Neuronal stem cell (in vitro differentiated cells): ENCODE data around the gene FAM43B.
A peak's percentile ranks its signal among the peaks of the same experiment; 100 is the strongest.

ENCODE experiments used
- DNase-seq: peaks from one replicate; pipeline ENCODE4 v3.0.0-alpha.2; 2013; ENCODE audit warnings: low spot score
- H2AFZ ChIP-seq: one replicate; pipeline ENCODE4 v1.6.1; 2013; ENCODE audit warnings: mild to moderate bottlenecking, low read length, inconsistent platforms
- H2AK5ac ChIP-seq: 2 replicates; pipeline ENCODE4 v1.6.1; 2013; ENCODE audit warnings: low read depth, mild to moderate bottlenecking, inconsistent platforms, low read length, moderate library complexity, mixed read lengths
- H2BK120ac ChIP-seq: 2 replicates; pipeline ENCODE4 v1.6.1; 2013; ENCODE audit warnings: low read depth, mild to moderate bottlenecking, inconsistent platforms, low read length, moderate library complexity, mixed read lengths
- H2BK12ac ChIP-seq: one replicate; pipeline ENCODE4 v1.6.1; 2013; ENCODE audit warnings: low read length, inconsistent platforms
- H2BK15ac ChIP-seq: 2 replicates; pipeline ENCODE4 v1.6.1; 2013; ENCODE audit warnings: mild to moderate bottlenecking, low read length, inconsistent platforms, mixed read lengths
- H2BK5ac ChIP-seq: one replicate; pipeline ENCODE4 v1.6.1; 2013; ENCODE audit warnings: inconsistent platforms, mild to moderate bottlenecking, low read length, moderate library complexity
- H3K14ac ChIP-seq: one replicate; pipeline ENCODE4 v1.6.1; 2013; ENCODE audit warnings: low read length, inconsistent platforms
- H3K18ac ChIP-seq: 2 replicates; pipeline ENCODE4 v1.6.1; 2013; ENCODE audit warnings: low read length, inconsistent platforms
- H3K23ac ChIP-seq: 2 replicates; pipeline ENCODE4 v1.6.1; 2013; ENCODE audit warnings: low read depth, mild to moderate bottlenecking, mixed read lengths, low read length, inconsistent platforms; ENCODE audit not compliant: poor library complexity
- H3K27ac ChIP-seq: replicated peaks from 3 replicates; pipeline ENCODE4 v1.5.1; 2013; ENCODE audit warnings: low read length, inconsistent platforms
- H3K27me3 ChIP-seq, 3 experiments: 2 replicates each; pipeline ENCODE4 v1.6.1; 2013; ENCODE audit warnings: low read length in 3 of 3, mild to moderate bottlenecking in 2 of 3, inconsistent platforms in 1 of 3, low read depth in 1 of 3, mixed read lengths in 1 of 3, moderate library complexity in 1 of 3; ENCODE audit not compliant: control insufficient read depth in 3 of 3, insufficient read depth in 3 of 3
- H3K36me3 ChIP-seq, 2 donors: replicated peaks in 1 of 2; 2 replicates each; pipeline ENCODE4 v1.6.1; 2013; ENCODE audit warnings: low read length in 2 of 2; ENCODE audit not compliant: control insufficient read depth in 2 of 2, insufficient read depth in 2 of 2
- H3K4ac ChIP-seq: 2 replicates; pipeline ENCODE4 v1.6.1; 2013; ENCODE audit warnings: inconsistent platforms, mild to moderate bottlenecking, low read length, moderate library complexity
- H3K4me1 ChIP-seq, 2 donors: 1 replicate in 1 of 2; 2 replicates in 1 of 2; pipeline ENCODE4 v1.6.1; 2013; ENCODE audit warnings: low read length in 2 of 2, low read depth in 1 of 2; ENCODE audit not compliant: control insufficient read depth in 2 of 2, insufficient read depth in 1 of 2
- H3K4me2 ChIP-seq: one replicate; pipeline ENCODE4 v1.6.1; 2013; ENCODE audit warnings: mild to moderate bottlenecking, low read length, inconsistent platforms; ENCODE audit not compliant: insufficient read depth, poor library complexity, severe bottlenecking
- H3K4me3 ChIP-seq, 2 donors: 2 replicates each; pipeline ENCODE4 v1.5.1; 2013; ENCODE audit warnings: low read length in 2 of 2, mild to moderate bottlenecking in 2 of 2, inconsistent platforms in 1 of 2, moderate library complexity in 1 of 2
- H3K79me1 ChIP-seq: one replicate; pipeline ENCODE4 v1.6.1; 2013; ENCODE audit warnings: low read depth, mild to moderate bottlenecking, inconsistent platforms, low read length, moderate library complexity
- H3K9ac ChIP-seq: one replicate; pipeline ENCODE4 v1.6.1; 2013; ENCODE audit warnings: mild to moderate bottlenecking, low read depth, low read length, inconsistent platforms; ENCODE audit not compliant: poor library complexity
- H3K9me3 ChIP-seq, 2 donors: replicated peaks in 1 of 2; 2 replicates each; pipeline versions ENCODE3 to v1.6.1; 2013; ENCODE audit warnings: low read length in 2 of 2, mild to moderate bottlenecking in 2 of 2, inconsistent platforms in 1 of 2, low read depth in 1 of 2, mixed read lengths in 1 of 2, moderate library complexity in 1 of 2; ENCODE audit not compliant: control insufficient read depth in 2 of 2, insufficient read depth in 1 of 2
- H4K8ac ChIP-seq: one replicate; pipeline ENCODE4 v1.6.1; 2013; ENCODE audit warnings: low read depth, mild to moderate bottlenecking, inconsistent platforms, low read length, moderate library complexity
- H4K91ac ChIP-seq: one replicate; pipeline ENCODE4 v1.6.1; 2013; ENCODE audit warnings: low read length, low read depth, mild to moderate bottlenecking, inconsistent platforms; ENCODE audit not compliant: poor library complexity
- WGBS, 2 donors: extraction: QIAGEN DNeasy Blood & Tissue Kit; methylation state at CpG; one replicate each; pipeline ENCODE4 v1.1.7; 2013; ENCODE audit warnings: missing lambda C conversion rate in 2 of 2, mixed read lengths in 1 of 2; ENCODE audit not compliant: insufficient read length in 2 of 2, insufficient replicate concordance in 1 of 2; ENCODE audit errors: extremely low coverage in 2 of 2; 5-methylcytosine and 5-hydroxymethylcytosine counted together

Gene FAM43B

GRCh38 chr1:20530901-20531300, 21.5 kb upstream of the FAM43B start:
- Histone ChIP-seq H3K9me3 (no peaks in the 10 kb centered on the region), H4K8ac (no peak overlapping the region), H3K27ac (no peak overlapping the region), H3K4me2 (no peak overlapping the region), H2AK5ac (no peak overlapping the region), H2BK120ac (no peak overlapping the region), H3K79me1 (no peaks in the 10 kb centered on the region), H3K4me1 (peaks cover 0 to 1% of the 10 kb centered on the region in 2 donors), H2BK12ac (no peak overlapping the region), H3K23ac (no peak overlapping the region), H2BK5ac (no peak overlapping the region), H3K14ac (no peak overlapping the region), H2BK15ac (no peak overlapping the region), H3K27me3 (peaks cover 0 to 82% (median 2%) of the 10 kb centered on the region in 3 experiments), H3K9ac (no peak overlapping the region), H3K4ac (no peak overlapping the region), H3K18ac (no peak overlapping the region), H4K91ac (no peak overlapping the region), H2AFZ (no peak overlapping the region), H3K4me3 (no peak overlapping the region), H3K36me3 (no peaks in the 10 kb centered on the region)
- no CpG with 5 or more reads among the region's 6 CpGs for WGBS, 2 donors
- DNase-seq: no peak

GRCh38 chr1:20533635-20534034, 18.7 kb upstream of the FAM43B start:
- Histone ChIP-seq H3K4me3 (no peak overlapping the region), H3K27ac (no peak overlapping the region), H2BK5ac (no peak overlapping the region), H3K79me1 (no peaks in the 10 kb centered on the region), H3K14ac (peak overlapping the region; percentile 77), H2AFZ (no peak overlapping the region), H2BK12ac (no peak overlapping the region), H3K4me2 (no peak overlapping the region), H3K18ac (no peak overlapping the region), H3K23ac (peak overlapping the region; percentile 45), H3K9ac (no peak overlapping the region), H3K4me1 (peaks cover 0 to 1% of the 10 kb centered on the region in 2 donors), H2AK5ac (no peak overlapping the region), H2BK15ac (no peak overlapping the region), H3K36me3 (no peaks in the 10 kb centered on the region), H3K4ac (no peak overlapping the region), H4K91ac (no peak overlapping the region), H3K27me3 (peaks cover 0 to 74% (median 0%) of the 10 kb centered on the region in 3 experiments), H3K9me3 (no peaks in the 10 kb centered on the region), H2BK120ac (no peak overlapping the region), H4K8ac (no peak overlapping the region)
- DNase-seq: no peak
- WGBS, 2 donors: no CpG with 5 or more reads among the region's 4 CpGs

- Histone ChIP-seq H3K4me1 (peaks cover 0 to 1% of the 10 kb centered on the region in 2 donors), H3K14ac (no peak overlapping the region), H3K23ac (no peak overlapping the region), H2AFZ (no peak overlapping the region), H3K27me3 (peaks cover 0 to 76% (median 0%) of the 10 kb centered on the region in 3 experiments), H3K79me1 (no peaks in the 10 kb centered on the region), H3K9ac (no peak overlapping the region), H2BK12ac (no peak overlapping the region), H4K8ac (no peak overlapping the region), H3K36me3 (no peaks in the 10 kb centered on the region), H3K27ac (no peak overlapping the region), H3K4me2 (no peak overlapping the region), H4K91ac (no peak overlapping the region), H3K4ac (no peak overlapping the region), H2BK120ac (no peak overlapping the region), H3K9me3 (no peaks in the 10 kb centered on the region), H2BK15ac (no peak overlapping the region), H3K18ac (no peak overlapping the region), H2BK5ac (no peak overlapping the region), H3K4me3 (no peak overlapping the region), H2AK5ac (no peak overlapping the region)
- no peak for DNase-seq
- WGBS, 2 donors: no CpG with 5 or more reads among the region's 12 CpGs
Observed at GRCh38 chr1:20534659-20535417, 17.5 kb upstream of the FAM43B start.

GRCh38 chr1:20538227-20538626, 14.1 kb upstream of the FAM43B start:
- H3K27me3 ChIP-seq: peaks cover 0 to 80% (median 4%) of the 10 kb centered on the region in 3 experiments
- no peak overlapping the region for H2BK5ac ChIP-seq
- no CpG with 5 or more reads among the region's 2 CpGs for WGBS, 2 donors
- H3K4ac ChIP-seq: no peak overlapping the region
- H3K18ac ChIP-seq: no peak overlapping the region
- H3K9ac ChIP-seq: no peak overlapping the region
- no peak overlapping the region for H2BK120ac ChIP-seq
- H2AK5ac ChIP-seq: no peak overlapping the region
- no peak overlapping the region for H3K23ac ChIP-seq
- H3K4me3 ChIP-seq: no peak overlapping the region
- H3K36me3 ChIP-seq: no peaks in the 10 kb centered on the region
- H3K9me3 ChIP-seq: no peaks in the 10 kb centered on the region
- no peak overlapping the region for H4K8ac ChIP-seq
- no peak overlapping the region for H4K91ac ChIP-seq
- no peak overlapping the region for H3K14ac ChIP-seq
- no peak overlapping the region for H2AFZ ChIP-seq
- H3K27ac ChIP-seq: no peak overlapping the region
- H2BK15ac ChIP-seq: no peak overlapping the region
- H3K4me1 ChIP-seq: peaks cover 0 to 1% of the 10 kb centered on the region in 2 donors
- H3K4me2 ChIP-seq: no peak overlapping the region
- H2BK12ac ChIP-seq: no peak overlapping the region
- no peaks in the 10 kb centered on the region for H3K79me1 ChIP-seq
- no peak for DNase-seq
